ENCODE measurements around the gene TMEM121B. TPM values are rescaled to one million over a fixed set of nuclear protein-coding genes. Genes with fewer than 3 reads are reported as not detected.

TMEM121B gene
- polyA plus RNA-seq, 1 donor (not counting 4 experiments of a cell fraction or from before 2014, with no cell fraction given): not detected

DNA sequence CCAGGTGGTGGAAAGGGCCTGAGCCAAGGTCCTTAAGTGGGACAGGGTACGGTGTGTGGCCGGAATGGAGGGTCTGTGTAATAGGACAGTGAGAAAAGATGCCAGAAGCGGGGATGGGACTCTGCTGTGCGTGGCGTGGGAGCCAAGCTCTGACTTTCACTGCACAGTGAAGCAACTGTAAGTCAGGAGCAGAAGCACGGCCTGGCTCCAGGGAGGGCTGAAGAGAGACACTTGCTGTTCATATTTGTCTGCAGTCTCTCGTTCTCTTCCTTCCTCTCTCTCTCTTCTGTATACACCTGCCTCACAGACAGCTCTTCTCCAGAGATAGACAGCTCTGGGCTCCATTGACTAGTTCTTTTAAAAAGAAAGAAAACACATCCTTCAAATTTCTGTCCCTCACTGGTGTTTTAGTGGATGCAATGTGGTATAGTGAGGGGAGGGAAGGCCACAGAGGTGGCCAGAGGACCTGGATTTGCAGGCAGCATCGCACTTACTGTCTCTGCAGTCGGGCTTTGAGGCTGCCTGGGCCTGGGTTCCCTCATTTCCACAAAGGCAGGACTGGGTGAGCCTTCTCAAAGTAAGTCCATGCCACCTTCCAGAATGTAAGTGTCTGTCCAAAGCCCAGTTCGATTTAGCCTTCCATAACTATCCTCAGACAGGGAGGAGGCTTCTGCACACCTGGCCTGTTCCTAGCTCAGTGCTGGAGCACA, 34.2 kb downstream of the TMEM121B start:
- Histone ChIP-seq H3K79me2 (ENCODE audit: control insufficient read depth, insufficient read depth, low read length) (peaks cover 41% of the 10 kb centered on the region), H3K4me2 (ENCODE audit: control insufficient read depth, extremely low read depth, insufficient read depth, low read depth, low read length) (no peak overlapping the region), H3K4me3 (ENCODE audit: control insufficient read depth in 2 of 3, extremely low read depth in 1 of 3, insufficient read depth in 2 of 3, low read depth in 1 of 3, low read length in 3 of 3) (no peak overlapping the region), H3K27ac (ENCODE audit: control insufficient read depth, insufficient read depth, low read length) (no peak overlapping the region), H4K20me1 (ENCODE audit: control insufficient read depth, extremely low read depth, insufficient read depth, low read length) (no peaks in the 10 kb centered on the region), H3K9me1 (ENCODE audit: control insufficient read depth, extremely low read depth, insufficient read depth, low read length) (no peaks in the 10 kb centered on the region), H3K27me3 (ENCODE audit: control insufficient read depth, extremely low read depth, insufficient read depth, low read length) (no peaks in the 10 kb centered on the region), H3K36me3 (ENCODE audit: control insufficient read depth in 2 of 2, extremely low read depth in 1 of 2, insufficient read depth in 2 of 2, low read length in 2 of 2) (no peaks in the 10 kb centered on the region), H3K9ac (ENCODE audit: control insufficient read depth, extremely low read depth, insufficient read depth, low read length) (no peak overlapping the region), H3K4me1 (ENCODE audit: control insufficient read depth, extremely low read depth, insufficient read depth, low read length) (no peaks in the 10 kb centered on the region), H3K9me3 (ENCODE audit: control insufficient read depth, low read depth, low read length) (no peaks in the 10 kb centered on the region), H2AFZ (ENCODE audit: control insufficient read depth, low read length) (no peak overlapping the region)
- DNase-seq (ENCODE audit: low read depth, low spot score) (no peak), FAIRE-seq (no peak)
- dilution Hi-C loops (cut with MboI; ENCODE audit: extremely low pct_ligation_motif_present, low sequenced_read_pairs): no loop called here
- TF ChIP-seq EZH2 (IDR thresholded peaks at IDR 0.05; ENCODE audit: low read length): no peak
- TF ChIP-seq, protein P1, sequence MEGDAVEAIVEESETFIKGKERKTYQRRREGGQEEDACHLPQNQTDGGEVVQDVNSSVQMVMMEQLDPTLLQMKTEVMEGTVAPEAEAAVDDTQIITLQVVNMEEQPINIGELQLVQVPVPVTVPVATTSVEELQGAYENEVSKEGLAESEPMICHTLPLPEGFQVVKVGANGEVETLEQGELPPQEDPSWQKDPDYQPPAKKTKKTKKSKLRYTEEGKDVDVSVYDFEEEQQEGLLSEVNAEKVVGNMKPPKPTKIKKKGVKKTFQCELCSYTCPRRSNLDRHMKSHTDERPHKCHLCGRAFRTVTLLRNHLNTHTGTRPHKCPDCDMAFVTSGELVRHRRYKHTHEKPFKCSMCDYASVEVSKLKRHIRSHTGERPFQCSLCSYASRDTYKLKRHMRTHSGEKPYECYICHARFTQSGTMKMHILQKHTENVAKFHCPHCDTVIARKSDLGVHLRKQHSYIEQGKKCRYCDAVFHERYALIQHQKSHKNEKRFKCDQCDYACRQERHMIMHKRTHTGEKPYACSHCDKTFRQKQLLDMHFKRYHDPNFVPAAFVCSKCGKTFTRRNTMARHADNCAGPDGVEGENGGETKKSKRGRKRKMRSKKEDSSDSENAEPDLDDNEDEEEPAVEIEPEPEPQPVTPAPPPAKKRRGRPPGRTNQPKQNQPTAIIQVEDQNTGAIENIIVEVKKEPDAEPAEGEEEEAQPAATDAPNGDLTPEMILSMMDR (optimal IDR thresholded peaks at IDR 0.05 in 1 of 3, IDR thresholded peaks at IDR 0.05 in 1 of 3, conservative IDR thresholded peaks at IDR 0.05 in 1 of 3; ENCODE audit: extremely low read depth in 1 of 3, insufficient read depth in 2 of 3, low read length in 3 of 3): no peak

DNA sequence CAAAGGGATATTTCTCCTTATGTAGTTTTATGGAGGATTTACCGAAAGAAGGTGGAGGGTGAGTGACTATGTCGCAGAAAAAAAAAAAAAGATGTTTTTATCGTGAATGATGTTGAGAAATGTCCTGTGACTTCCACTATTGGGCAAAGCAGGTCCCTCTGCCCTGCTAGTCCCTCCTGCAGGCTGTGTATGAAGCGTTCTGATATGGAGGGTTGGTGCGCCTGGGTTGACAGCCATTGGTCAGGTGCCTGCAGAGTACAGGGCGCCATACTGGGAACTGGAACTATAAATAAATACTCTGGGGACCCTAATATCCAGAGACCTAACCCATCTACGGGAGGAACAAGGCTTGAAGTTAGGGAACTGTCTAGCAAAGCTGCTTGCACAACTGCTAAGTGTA, 34.9 kb downstream of the TMEM121B start:
- H3K9me3 ChIP-seq (ENCODE audit: control insufficient read depth, low read depth, low read length): no peaks in the 10 kb centered on the region
- H3K9ac ChIP-seq (ENCODE audit: control insufficient read depth, extremely low read depth, insufficient read depth, low read length): no peak overlapping the region
- dilution Hi-C loops (cut with MboI; ENCODE audit: extremely low pct_ligation_motif_present, low sequenced_read_pairs): no loop called here
- TF ChIP-seq, protein P1 (optimal IDR thresholded peaks at IDR 0.05 in 1 of 3, IDR thresholded peaks at IDR 0.05 in 1 of 3, conservative IDR thresholded peaks at IDR 0.05 in 1 of 3; ENCODE audit: extremely low read depth in 1 of 3, insufficient read depth in 2 of 3, low read length in 3 of 3): no peak
- no peak for TF ChIP-seq EZH2 (IDR thresholded peaks at IDR 0.05; ENCODE audit: low read length)
- no peaks in the 10 kb centered on the region for H3K9me1 ChIP-seq (ENCODE audit: control insufficient read depth, extremely low read depth, insufficient read depth, low read length)
- H3K36me3 ChIP-seq (ENCODE audit: control insufficient read depth in 2 of 2, extremely low read depth in 1 of 2, insufficient read depth in 2 of 2, low read length in 2 of 2): no peaks in the 10 kb centered on the region
- H3K4me2 ChIP-seq (ENCODE audit: control insufficient read depth, extremely low read depth, insufficient read depth, low read depth, low read length): peak overlapping the region; percentile 74
- no peak overlapping the region for H2AFZ ChIP-seq (ENCODE audit: control insufficient read depth, low read length)
- FAIRE-seq: no peak
- no peaks in the 10 kb centered on the region for H4K20me1 ChIP-seq (ENCODE audit: control insufficient read depth, extremely low read depth, insufficient read depth, low read length)
- no peaks in the 10 kb centered on the region for H3K4me1 ChIP-seq (ENCODE audit: control insufficient read depth, extremely low read depth, insufficient read depth, low read length)
- H3K4me3 ChIP-seq (ENCODE audit: control insufficient read depth in 2 of 3, extremely low read depth in 1 of 3, insufficient read depth in 2 of 3, low read depth in 1 of 3, low read length in 3 of 3): peak overlapping the region in 2 of 3 experiments; percentile 82 to 97
- no peaks in the 10 kb centered on the region for H3K27me3 ChIP-seq (ENCODE audit: control insufficient read depth, extremely low read depth, insufficient read depth, low read length)
- peaks cover 41% of the 10 kb centered on the region for H3K79me2 ChIP-seq (ENCODE audit: control insufficient read depth, insufficient read depth, low read length)
- H3K27ac ChIP-seq (ENCODE audit: control insufficient read depth, insufficient read depth, low read length): no peak overlapping the region
- no peak for DNase-seq (ENCODE audit: low read depth, low spot score)

Data from keratinocyte (primary cell).